Calu3 (cell line): Measurements from ENCODE around the gene SMARCA4. TPM values are rescaled to one million over a fixed set of nuclear protein-coding genes. Genes with fewer than 3 reads are reported as not detected.
A peak's percentile ranks its signal among the peaks of the same experiment; 100 is the strongest.

Experiments
- BruUV-seq: library from RNA; stranded (reverse); fragments of 400-500 nt; replicated peaks from 2 replicates; lab custom pipeline; 2021; lab: Mats Ljungman, UMichigan
- CTCF ChIA-PET: fragments of 300-600 bp; sonication (Branson Sonifier 250); formaldehyde crosslinking; loops from one replicate; lab custom pipeline; 2022; ENCODE audit warnings: antibody characterized with exemption; lab: Charles Lee
- DNase-seq: peaks from one replicate; pipeline ENCODE4 v3.0.0; 2022
- H3K27ac Mint-ChIP-seq: one replicate; pipeline ENCODE4 v1.8.0; 2022; ENCODE audit warnings: mixed read lengths; ENCODE audit not compliant: unreplicated experiment
- H3K27me3 Mint-ChIP-seq: one replicate; pipeline ENCODE4 v1.8.0; 2022; ENCODE audit warnings: mixed read lengths; ENCODE audit not compliant: unreplicated experiment
- H3K36me3 Mint-ChIP-seq: one replicate; pipeline ENCODE4 v1.8.0; 2022; ENCODE audit warnings: mild to moderate bottlenecking, moderate library complexity, mixed read lengths; ENCODE audit not compliant: insufficient read depth, unreplicated experiment
- H3K4me1 Mint-ChIP-seq: one replicate; pipeline ENCODE4 v1.8.0; 2022; ENCODE audit warnings: mild to moderate bottlenecking, low read depth, mixed read lengths; ENCODE audit not compliant: unreplicated experiment
- H3K4me3 Mint-ChIP-seq: one replicate; pipeline ENCODE4 v1.8.0; 2022; ENCODE audit warnings: mild to moderate bottlenecking, low read depth, moderate library complexity, mixed read lengths; ENCODE audit not compliant: unreplicated experiment
- H3K9me3 Mint-ChIP-seq: one replicate; pipeline ENCODE4 v1.8.0; 2022; ENCODE audit warnings: low read depth, mixed read lengths; ENCODE audit not compliant: unreplicated experiment
- CTCF ChIP-seq: fragments of 200-600 bp; IDR thresholded peaks from one replicate; pipeline ENCODE4 v1.8.0; 2022; ENCODE audit warnings: antibody characterized with exemption; ENCODE audit not compliant: unreplicated experiment
- intact Hi-C: fragments of 100-400 bp; cut with micrococcal nuclease; formaldehyde crosslinking; loops from one replicate; pipeline ENCODE4 v1.10.0; 2022; ENCODE audit not compliant: unreplicated experiment
- total RNA-seq: library from RNA; stranded (reverse); gene quantifications from 2 replicates; pipeline ENCODE4 v1.2.3, GENCODE V29; 2022

Gene SMARCA4
- total RNA-seq, 1 experiment from 2014 or later, result 116 TPM

- CTCF ChIA-PET, result interaction anchor here (1.7 kb wide), 1 partner anchor 98 kb away, joined by 9 read pairs; no protein-coding TSS in a partner anchor
- Mint-ChIP-seq H3K4me3 (no peak overlapping the region), H3K9me3 (no peaks in the 10 kb centered on the region), H3K27ac (no peak overlapping the region), H3K4me1 (no peaks in the 10 kb centered on the region), H3K27me3 (no peaks in the 10 kb centered on the region), H3K36me3 (peaks cover 25% of the 10 kb centered on the region)
- no peak for TF ChIP-seq CTCF
- no peak for DNase-seq
- no TSS peak for BruUV-seq
- intact Hi-C loops, result loop anchor here (10.0 kb wide), 2 partner anchors 100 to 170 kb away; no protein-coding TSS in a partner anchor
Observed at GRCh38 chr19:11034449-11035213, 73.8 kb downstream of the SMARCA4 start.

GRCh38 chr19:11035441-11036377 lies 74.9 kb downstream of the SMARCA4 start:
- peak; percentile 77 for TF ChIP-seq CTCF
- H3K36me3 Mint-ChIP-seq, result peaks cover 25% of the 10 kb centered on the region
- no peak overlapping the region for H3K27ac Mint-ChIP-seq
- intact Hi-C loops, result loop anchor here (10.0 kb wide), 2 partner anchors 99 to 169 kb away; no protein-coding TSS in a partner anchor
- no peaks in the 10 kb centered on the region for H3K9me3 Mint-ChIP-seq
- CTCF ChIA-PET, result interaction anchor here (0.5 to 1.8 kb wide), 11 partner anchors 18 to 106 kb away, joined by 4 to 11 read pairs (median 6); partner anchors contain the start of gene LDLR
- no peaks in the 10 kb centered on the region for H3K27me3 Mint-ChIP-seq
- DNase-seq, result peak; percentile 89
- BruUV-seq, result no TSS peak
- H3K4me1 Mint-ChIP-seq, result peaks cover under 1% of the 10 kb centered on the region
- H3K4me3 Mint-ChIP-seq, result no peak overlapping the region

- no TSS peak for BruUV-seq
- Mint-ChIP-seq H3K9me3 (no peaks in the 10 kb centered on the region), H3K36me3 (peaks cover 46% of the 10 kb centered on the region), H3K27me3 (no peaks in the 10 kb centered on the region), H3K27ac (peak overlapping the region; percentile 50), H3K4me1 (peaks cover 21% of the 10 kb centered on the region), H3K4me3 (no peak overlapping the region)
- DNase-seq, result no peak
- intact Hi-C loops, result loop anchor here (10.0 kb wide), 2 partner anchors 96 to 166 kb away; no protein-coding TSS in a partner anchor
- no peak for TF ChIP-seq CTCF
- CTCF ChIA-PET, result no interaction called here
Observed at GRCh38 chr19:11038511-11038910, 77.7 kb downstream of the SMARCA4 start.

- Mint-ChIP-seq H3K4me1 (peaks cover 21% of the 10 kb centered on the region), H3K36me3 (peaks cover 43% of the 10 kb centered on the region), H3K27me3 (no peaks in the 10 kb centered on the region), H3K27ac (peak overlapping the region; percentile 79), H3K9me3 (no peaks in the 10 kb centered on the region), H3K4me3 (peak overlapping the region; percentile 8)
- CTCF ChIA-PET, result interaction anchor here (0.5 kb wide), 1 partner anchor 67 kb away, joined by 3 read pairs; no protein-coding TSS in a partner anchor
- TF ChIP-seq CTCF, result no peak
- intact Hi-C loops, result no loop called here
- DNase-seq, result no peak
- BruUV-seq, result no TSS peak
Observed at GRCh38 chr19:11041194-11041593, 80.4 kb downstream of the SMARCA4 start.
